ENCODE data around the gene WSB1.

Gene WSB1

DNA sequence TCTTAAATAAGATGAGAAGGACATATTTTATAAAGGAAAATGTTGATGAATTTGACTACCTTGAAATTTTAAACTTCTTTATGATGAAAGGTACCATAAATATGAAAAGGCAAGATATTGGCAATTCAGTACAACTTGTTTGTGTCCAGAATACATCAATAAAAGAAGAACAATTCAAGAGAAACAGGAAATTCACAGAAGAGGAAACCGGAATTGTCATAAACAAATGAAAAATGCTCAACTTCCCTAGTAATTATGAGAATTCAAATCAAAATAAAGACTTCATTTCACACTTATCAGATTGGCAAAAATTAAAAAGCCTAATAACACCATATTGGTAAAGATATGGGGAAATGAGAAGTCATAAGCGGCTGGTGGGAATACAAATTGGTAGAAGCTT is 54.3 kb downstream of the WSB1 start (continued):
- TF ChIP-seq, protein P1, sequence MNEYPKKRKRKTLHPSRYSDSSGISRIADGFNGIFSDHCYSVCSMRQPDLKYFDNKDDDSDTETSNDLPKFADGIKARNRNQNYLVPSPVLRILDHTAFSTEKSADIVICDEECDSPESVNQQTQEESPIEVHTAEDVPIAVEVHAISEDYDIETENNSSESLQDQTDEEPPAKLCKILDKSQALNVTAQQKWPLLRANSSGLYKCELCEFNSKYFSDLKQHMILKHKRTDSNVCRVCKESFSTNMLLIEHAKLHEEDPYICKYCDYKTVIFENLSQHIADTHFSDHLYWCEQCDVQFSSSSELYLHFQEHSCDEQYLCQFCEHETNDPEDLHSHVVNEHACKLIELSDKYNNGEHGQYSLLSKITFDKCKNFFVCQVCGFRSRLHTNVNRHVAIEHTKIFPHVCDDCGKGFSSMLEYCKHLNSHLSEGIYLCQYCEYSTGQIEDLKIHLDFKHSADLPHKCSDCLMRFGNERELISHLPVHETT (tag by site-specific recombination; IDR thresholded peaks at IDR 0.05) = no peak
- TF ChIP-seq YY1 (tag by site-specific recombination; IDR thresholded peaks at IDR 0.05) (no peak), TRIM28 (IDR thresholded peaks at IDR 0.05; ENCODE audit: borderline replicate concordance, low read length) (no peak), SP3 (tag by site-specific recombination; IDR thresholded peaks at IDR 0.05) (no peak)
- TF ChIP-seq, protein P2, sequence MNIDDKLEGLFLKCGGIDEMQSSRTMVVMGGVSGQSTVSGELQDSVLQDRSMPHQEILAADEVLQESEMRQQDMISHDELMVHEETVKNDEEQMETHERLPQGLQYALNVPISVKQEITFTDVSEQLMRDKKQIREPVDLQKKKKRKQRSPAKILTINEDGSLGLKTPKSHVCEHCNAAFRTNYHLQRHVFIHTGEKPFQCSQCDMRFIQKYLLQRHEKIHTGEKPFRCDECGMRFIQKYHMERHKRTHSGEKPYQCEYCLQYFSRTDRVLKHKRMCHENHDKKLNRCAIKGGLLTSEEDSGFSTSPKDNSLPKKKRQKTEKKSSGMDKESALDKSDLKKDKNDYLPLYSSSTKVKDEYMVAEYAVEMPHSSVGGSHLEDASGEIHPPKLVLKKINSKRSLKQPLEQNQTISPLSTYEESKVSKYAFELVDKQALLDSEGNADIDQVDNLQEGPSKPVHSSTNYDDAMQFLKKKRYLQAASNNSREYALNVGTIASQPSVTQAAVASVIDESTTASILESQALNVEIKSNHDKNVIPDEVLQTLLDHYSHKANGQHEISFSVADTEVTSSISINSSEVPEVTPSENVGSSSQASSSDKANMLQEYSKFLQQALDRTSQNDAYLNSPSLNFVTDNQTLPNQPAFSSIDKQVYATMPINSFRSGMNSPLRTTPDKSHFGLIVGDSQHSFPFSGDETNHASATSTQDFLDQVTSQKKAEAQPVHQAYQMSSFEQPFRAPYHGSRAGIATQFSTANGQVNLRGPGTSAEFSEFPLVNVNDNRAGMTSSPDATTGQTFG (tag by site-specific recombination; IDR thresholded peaks at IDR 0.05; ENCODE audit: borderline replicate concordance) = no peak

DNA sequence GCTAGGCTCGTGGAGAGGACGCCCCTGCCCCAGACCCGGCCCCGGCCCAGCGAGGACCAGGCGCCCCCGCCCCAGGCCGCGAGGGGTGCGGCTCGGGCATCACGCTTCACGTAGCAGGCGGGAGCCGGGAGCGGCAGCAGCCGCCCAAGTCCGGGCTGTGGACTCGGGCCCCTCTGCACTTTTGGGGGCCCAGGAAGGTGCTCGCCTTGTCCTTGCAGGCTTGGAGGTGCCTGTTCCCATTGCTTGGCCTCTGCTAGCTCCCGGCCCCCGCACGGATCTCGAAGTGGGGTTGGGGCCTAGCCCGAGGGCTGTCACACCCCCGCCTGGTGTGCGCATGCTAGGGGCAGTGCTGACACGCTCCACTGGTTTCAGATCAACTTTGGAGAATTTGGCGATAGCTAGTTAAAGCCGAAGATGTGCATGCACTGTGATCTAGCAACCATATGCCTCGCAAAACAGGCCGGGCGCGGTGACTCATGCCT is 55.7 kb downstream of the WSB1 start:
- Histone ChIP-seq H3K27ac (ENCODE audit: extremely low read depth, low read depth, low read length) (no peak overlapping the region), H3K36me3 (ENCODE audit: control insufficient read depth in 2 of 2, insufficient read depth in 1 of 2, low read length in 2 of 2) (peaks cover 0 to 8% of the 10 kb centered on the region in 2 experiments; a peak in 1 of 3 replicates), H3K9me3 (ENCODE audit: control insufficient read depth, insufficient read depth, low read depth, low read length) (no peaks in the 10 kb centered on the region), H3K4me3 (ENCODE audit: low read depth, low read length) (no peak overlapping the region), H3K4me1 (ENCODE audit: control insufficient read depth, insufficient read depth, low read length) (no peaks in the 10 kb centered on the region; the same call in 1 of the 2 replicates)
- TF ChIP-seq SP2 (tag by site-specific recombination; IDR thresholded peaks at IDR 0.05) = no peak
- no peak for TF ChIP-seq ZBTB20 (tag by site-specific recombination; IDR thresholded peaks at IDR 0.05)
- TF ChIP-seq ZNF114 (tag by site-specific recombination; IDR thresholded peaks at IDR 0.05) = no peak
- no peak for TF ChIP-seq ZNF112 (tag by site-specific recombination; IDR thresholded peaks at IDR 0.05)
- no peak for TF ChIP-seq ZNF248 (tag by site-specific recombination; IDR thresholded peaks at IDR 0.05)
- no peak for TF ChIP-seq ZNF514 (tag by site-specific recombination; IDR thresholded peaks at IDR 0.05)
- TF ChIP-seq ZNF157 (tag by site-specific recombination; IDR thresholded peaks at IDR 0.05) = no peak
- no peak for TF ChIP-seq ZNF837 (tag by site-specific recombination; IDR thresholded peaks at IDR 0.05)
- no peak for TF ChIP-seq ZNF560 (tag by site-specific recombination; IDR thresholded peaks at IDR 0.05; ENCODE audit: borderline replicate concordance)
- TF ChIP-seq, protein P3, sequence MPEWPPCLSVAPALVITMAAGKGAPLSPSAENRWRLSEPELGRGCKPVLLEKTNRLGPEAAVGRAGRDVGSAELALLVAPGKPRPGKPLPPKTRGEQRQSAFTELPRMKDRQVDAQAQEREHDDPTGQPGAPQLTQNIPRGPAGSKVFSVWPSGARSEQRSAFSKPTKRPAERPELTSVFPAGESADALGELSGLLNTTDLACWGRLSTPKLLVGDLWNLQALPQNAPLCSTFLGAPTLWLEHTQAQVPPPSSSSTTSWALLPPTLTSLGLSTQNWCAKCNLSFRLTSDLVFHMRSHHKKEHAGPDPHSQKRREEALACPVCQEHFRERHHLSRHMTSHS (tag by site-specific recombination; IDR thresholded peaks at IDR 0.05) = no peak
- TF ChIP-seq ZBTB7A (tag by site-specific recombination; IDR thresholded peaks at IDR 0.05; ENCODE audit: low read depth) = no peak
- CTCF ChIA-PET = interaction anchor here (0.6 to 7.5 kb wide), 7 partner anchors 9 to 299 kb away, joined by 3 to 115 read pairs (median 3); no protein-coding TSS in a partner anchor
- POLR2A ChIA-PET = interaction anchor here (0.7 to 2.0 kb wide), 3 partner anchors 49 to 195 kb away, joined by 3 to 6 read pairs (median 4); partner anchors contain the start of gene WSB1

DNA sequence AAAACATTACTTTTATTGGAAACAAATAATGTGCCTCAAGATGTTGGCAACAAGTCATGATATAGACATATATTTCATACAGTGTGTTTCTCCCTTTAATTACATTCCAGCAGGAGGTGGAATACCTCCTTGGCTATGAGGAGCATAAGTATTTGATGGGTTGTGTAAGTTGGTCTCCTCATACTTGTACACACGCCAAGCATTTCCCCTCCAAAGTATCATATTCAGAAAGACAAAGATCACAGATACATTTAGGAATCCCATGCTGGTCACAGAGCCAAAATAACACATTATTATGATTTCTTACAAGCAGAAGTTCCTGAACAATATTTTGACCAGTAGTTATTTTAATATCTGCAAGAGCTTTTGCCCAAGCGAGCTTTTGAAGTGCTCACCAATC is 57.8 kb downstream of the WSB1 start:
- Histone ChIP-seq H3K36me3 (ENCODE audit: control insufficient read depth in 2 of 2, insufficient read depth in 1 of 2, low read length in 2 of 2) (peaks cover 0 to 8% of the 10 kb centered on the region in 2 experiments; a peak in 1 of 3 replicates), H3K4me1 (ENCODE audit: control insufficient read depth, insufficient read depth, low read length) (no peaks in the 10 kb centered on the region; the same call in 1 of the 2 replicates), H3K4me3 (ENCODE audit: low read depth, low read length) (no peak overlapping the region), H3K9me3 (ENCODE audit: control insufficient read depth, insufficient read depth, low read depth, low read length) (no peaks in the 10 kb centered on the region), H3K27ac (ENCODE audit: extremely low read depth, low read depth, low read length) (no peak overlapping the region; the same call in 1 of the 2 replicates)
- ChIA-PET POLR2A (interaction anchor here (1.0 to 1.3 kb wide), 2 partner anchors 11 to 106 kb away, joined by 3 to 4 read pairs; no protein-coding TSS in a partner anchor), CTCF (interaction anchor here (0.7 to 7.5 kb wide), 6 partner anchors 8 to 250 kb away, joined by 3 to 115 read pairs (median 5); no protein-coding TSS in a partner anchor)
- TF ChIP-seq ZNF529 (tag by site-specific recombination; IDR thresholded peaks at IDR 0.05; ENCODE audit: insufficient replicate concordance) (no peak), ZNF510 (tag by site-specific recombination; IDR thresholded peaks at IDR 0.05; ENCODE audit: insufficient replicate concordance) (no peak), ZNF707 (tag by site-specific recombination; IDR thresholded peaks at IDR 0.05) (no peak), ZNF292 (tag by site-specific recombination; IDR thresholded peaks at IDR 0.05; ENCODE audit: borderline replicate concordance, low read depth) (no peak), ZNF324 (tag by site-specific recombination; IDR thresholded peaks at IDR 0.05) (no peak), ZNF302 (tag by site-specific recombination; IDR thresholded peaks at IDR 0.05; ENCODE audit: low read depth) (no peak), ZNF658 (tag by site-specific recombination; IDR thresholded peaks at IDR 0.05) (no peak), HOXA7 (CRISPR knock-in tag; IDR thresholded peaks at IDR 0.05; ENCODE audit: borderline replicate concordance) (no peak)
- TF ChIP-seq, protein P4, sequence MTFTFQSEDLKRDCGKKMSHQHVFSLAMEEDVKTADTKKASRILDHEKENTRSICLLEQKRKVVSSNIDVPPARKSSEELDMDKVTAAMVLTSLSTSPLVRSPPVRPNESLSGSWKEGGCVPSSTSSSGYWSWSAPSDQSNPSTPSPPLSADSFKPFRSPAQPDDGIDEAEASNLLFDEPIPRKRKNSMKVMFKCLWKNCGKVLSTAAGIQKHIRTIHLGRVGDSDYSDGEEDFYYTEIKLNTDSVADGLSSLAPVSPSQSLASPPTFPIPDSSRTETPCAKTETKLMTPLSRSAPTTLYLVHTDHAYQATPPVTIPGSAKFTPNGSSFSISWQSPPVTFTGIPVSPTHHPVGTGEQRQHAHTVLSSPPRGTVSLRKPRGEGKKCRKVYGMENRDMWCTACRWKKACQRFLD (tag by site-specific recombination; IDR thresholded peaks at IDR 0.05) = no peak

Data from HEK293 (cell line).